Stimulated activated naive CD8-positive, alpha-beta T cell treated with anti-CD3 and anti-CD28 coated beads, Interleukin-15, Interleukin-2, amounts not matched to agents 100 ng/mL and 50 ng/mL, for 24 hours (primary cell): Measurements from ENCODE around the gene TIMM23.
"Not testable (repeated sequence)": the region's sequence is repeated elsewhere in the genome, so short reads cannot be mapped to it uniquely, and the experiment has no call there.

Experiments used
- H3K27ac Mint-ChIP-seq: one replicate; pipeline ENCODE4 v1.8.0; 2021; ENCODE audit warnings: mild to moderate bottlenecking, mixed read lengths
- H3K27me3 Mint-ChIP-seq: one replicate; pipeline ENCODE4 v1.8.0; 2021; ENCODE audit warnings: mixed read lengths
- H3K36me3 Mint-ChIP-seq: one replicate; pipeline ENCODE4 v1.8.0; 2021; ENCODE audit warnings: low read depth, mixed read lengths
- H3K4me1 Mint-ChIP-seq: one replicate; pipeline ENCODE4 v1.8.0; 2021; ENCODE audit warnings: low read depth, mixed read lengths
- H3K4me3 Mint-ChIP-seq: one replicate; pipeline ENCODE4 v1.8.0; 2021; ENCODE audit warnings: mild to moderate bottlenecking, mixed read lengths
- H3K9me3 Mint-ChIP-seq: one replicate; pipeline ENCODE4 v1.8.0; 2021; ENCODE audit warnings: mixed read lengths

Gene TIMM23

DNA sequence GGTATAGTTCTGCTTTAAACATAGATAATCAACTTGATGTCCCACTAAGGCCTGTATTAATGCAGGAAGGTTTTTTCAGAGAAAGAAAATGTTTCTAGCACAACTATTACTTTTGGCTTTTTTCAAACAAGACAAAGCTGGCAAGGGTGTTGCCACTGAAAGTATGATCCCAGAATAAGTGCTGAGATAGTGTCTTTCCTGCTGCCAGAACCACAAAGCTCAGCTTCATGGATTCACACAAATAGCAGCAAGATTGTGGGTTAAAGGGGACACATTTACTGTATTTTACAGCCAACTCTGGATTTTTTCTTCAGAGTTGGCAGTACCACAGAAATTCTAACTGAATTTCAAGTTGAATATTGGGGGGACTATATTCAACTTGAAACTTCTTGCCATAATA lies 53.8 kb downstream of the TIMM23 start:
- peaks cover 87% of the 10 kb centered on the region for H3K4me1 Mint-ChIP-seq
- H3K36me3 Mint-ChIP-seq: peaks cover 24% of the 10 kb centered on the region
- H3K9me3 Mint-ChIP-seq: no peaks in the 10 kb centered on the region
- H3K27ac Mint-ChIP-seq: no peak overlapping the region
- no peak overlapping the region for H3K4me3 Mint-ChIP-seq
- H3K27me3 Mint-ChIP-seq: no peaks in the 10 kb centered on the region

DNA sequence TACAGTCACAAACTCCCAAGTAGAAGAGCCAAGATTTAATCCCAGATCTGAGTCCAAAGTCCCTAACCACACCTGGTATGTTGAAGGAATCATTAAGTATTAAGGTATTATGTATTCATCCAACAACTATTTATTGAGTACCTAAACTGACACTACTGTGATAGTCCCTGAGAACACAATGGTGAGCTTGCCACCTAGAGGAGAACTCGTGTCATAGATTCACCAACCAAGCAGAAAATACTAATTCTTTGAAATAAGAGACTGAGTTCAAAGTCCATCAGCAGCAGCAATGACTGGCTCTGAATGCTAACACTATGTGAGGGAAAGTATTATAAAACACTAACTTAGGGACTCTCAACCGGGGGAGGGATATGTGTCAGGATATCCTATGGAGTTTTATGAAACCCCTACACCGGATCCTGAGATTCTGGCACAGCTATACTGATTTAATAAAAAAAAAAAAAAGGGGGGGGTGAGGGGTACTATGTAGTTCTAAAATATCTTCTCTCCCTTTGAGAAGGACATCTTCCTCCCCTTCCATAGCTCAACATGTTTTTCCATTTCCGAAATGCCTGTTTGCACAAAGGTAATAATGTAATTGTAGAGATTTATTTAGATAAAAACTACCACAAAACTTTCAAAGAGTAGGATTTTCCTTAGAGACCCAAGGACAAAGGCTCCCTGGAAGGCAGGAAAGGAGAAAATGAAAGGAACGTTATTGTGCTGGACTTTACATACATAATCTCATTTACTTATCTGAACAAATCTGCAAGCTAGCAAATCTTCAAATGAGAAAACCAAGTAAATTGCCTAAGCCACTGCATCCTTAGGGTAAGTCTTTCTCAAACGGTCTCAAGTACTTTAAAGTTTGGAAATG lies 56.5 kb downstream of the TIMM23 start:
- H3K36me3 Mint-ChIP-seq: peaks cover 18% of the 10 kb centered on the region
- peaks cover 66% of the 10 kb centered on the region for H3K4me1 Mint-ChIP-seq
- peak overlapping the region; percentile 96 for H3K4me3 Mint-ChIP-seq
- H3K27ac Mint-ChIP-seq: peak overlapping the region; percentile 92
- no peaks in the 10 kb centered on the region for H3K27me3 Mint-ChIP-seq
- no peaks in the 10 kb centered on the region for H3K9me3 Mint-ChIP-seq

GRCh38 chr10:46029461-46030030 lies 57.3 kb downstream of the TIMM23 start:
- Mint-ChIP-seq H3K36me3 (peaks cover 18% of the 10 kb centered on the region), H3K4me3 (peak overlapping the region; percentile 96), H3K27me3 (no peaks in the 10 kb centered on the region), H3K4me1 (peaks cover 59% of the 10 kb centered on the region), H3K9me3 (no peaks in the 10 kb centered on the region), H3K27ac (peak overlapping the region; percentile 92)

- peaks cover 17% of the 10 kb centered on the region for H3K36me3 Mint-ChIP-seq
- H3K27me3 Mint-ChIP-seq: no peaks in the 10 kb centered on the region
Measured at GRCh38 chr10:46030091-46030937, 58.0 kb downstream of the TIMM23 start, which contains the start of gene NCOA4. TSS of gene NCOA4 (minus strand) at chr10:46030623. CDS start at chr10:46016680, 13,943 bp downstream.

DNA sequence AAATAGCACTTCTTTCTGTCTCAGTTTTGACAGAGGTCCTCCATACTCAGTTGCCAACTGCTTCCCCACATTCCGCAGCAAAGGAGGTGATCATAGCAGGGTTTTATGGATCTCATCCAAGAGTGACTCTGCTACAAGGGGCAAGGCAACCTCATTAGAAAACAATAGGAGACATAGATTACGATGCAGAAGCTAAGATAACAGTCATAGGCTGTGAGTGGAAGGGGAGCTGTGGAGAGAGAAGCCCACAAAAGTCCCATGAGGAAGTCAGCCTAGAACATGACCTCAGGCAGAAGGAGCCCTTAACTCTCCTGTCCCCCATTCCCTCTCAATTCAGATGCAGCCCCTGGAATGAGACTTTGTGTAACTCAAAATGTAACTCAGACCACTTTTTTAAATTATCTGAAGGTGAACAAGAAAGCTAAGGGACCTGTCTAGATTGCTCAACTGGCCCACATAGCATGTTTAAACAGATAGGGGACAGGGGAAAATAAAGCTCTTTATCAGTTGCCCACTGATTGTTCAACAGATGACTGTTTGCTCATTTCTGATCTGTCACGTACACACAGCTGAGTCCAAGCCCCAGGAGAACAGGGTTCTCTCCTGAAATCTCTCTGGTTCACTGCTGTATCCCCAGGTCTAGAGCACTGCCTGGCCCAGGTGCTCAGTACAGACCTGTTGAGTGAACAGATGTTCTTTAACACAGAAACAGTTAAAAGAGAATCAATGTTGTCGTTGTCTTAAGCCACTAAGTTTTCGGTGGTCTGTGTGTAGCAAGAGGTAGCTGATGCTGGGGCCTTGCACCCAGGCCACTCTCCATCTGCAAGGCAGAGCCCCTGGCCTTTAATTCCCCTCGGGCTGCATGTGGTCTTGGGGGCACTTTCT lies 59.6 kb downstream of the TIMM23 start:
- peak overlapping the region; percentile 26 for H3K4me3 Mint-ChIP-seq
- no peaks in the 10 kb centered on the region for H3K27me3 Mint-ChIP-seq
- no peaks in the 10 kb centered on the region for H3K9me3 Mint-ChIP-seq
- peaks cover 9% of the 10 kb centered on the region for H3K36me3 Mint-ChIP-seq
- H3K27ac Mint-ChIP-seq: no peak overlapping the region
- peaks cover 36% of the 10 kb centered on the region for H3K4me1 Mint-ChIP-seq

More at GRCh38 chr10:46030091-46030937, 58.0 kb downstream of the TIMM23 start, which contains the start of gene NCOA4:
- Mint-ChIP-seq H3K4me3 (peak within 1 kb of the TSS; percentile 96), H3K9me3 (no peaks in the 10 kb centered on the region), H3K4me1 (peaks cover 51% of the 10 kb centered on the region), H3K27ac (peak within 1 kb of the TSS; percentile 92)

GRCh38 chr10:46033602-46034011 lies 61.3 kb downstream of the TIMM23 start:
- H3K4me3 Mint-ChIP-seq: no peak overlapping the region
- no peaks in the 10 kb centered on the region for H3K36me3 Mint-ChIP-seq

GRCh38 chr10:46035923-46036849 lies 63.9 kb downstream of the TIMM23 start:
- Mint-ChIP-seq H3K36me3 (no peaks in the 10 kb centered on the region), H3K27ac (no peak overlapping the region), H3K4me3 (no peak overlapping the region), H3K4me1 (peaks cover 4% of the 10 kb centered on the region), H3K9me3 (no peaks in the 10 kb centered on the region), H3K27me3 (no peaks in the 10 kb centered on the region)

More at GRCh38 chr10:46033602-46034011, 61.3 kb downstream of the TIMM23 start:
- Mint-ChIP-seq H3K27me3 (no peaks in the 10 kb centered on the region), H3K27ac (no peak overlapping the region), H3K4me1 (peaks cover 20% of the 10 kb centered on the region), H3K9me3 (no peaks in the 10 kb centered on the region)

DNA sequence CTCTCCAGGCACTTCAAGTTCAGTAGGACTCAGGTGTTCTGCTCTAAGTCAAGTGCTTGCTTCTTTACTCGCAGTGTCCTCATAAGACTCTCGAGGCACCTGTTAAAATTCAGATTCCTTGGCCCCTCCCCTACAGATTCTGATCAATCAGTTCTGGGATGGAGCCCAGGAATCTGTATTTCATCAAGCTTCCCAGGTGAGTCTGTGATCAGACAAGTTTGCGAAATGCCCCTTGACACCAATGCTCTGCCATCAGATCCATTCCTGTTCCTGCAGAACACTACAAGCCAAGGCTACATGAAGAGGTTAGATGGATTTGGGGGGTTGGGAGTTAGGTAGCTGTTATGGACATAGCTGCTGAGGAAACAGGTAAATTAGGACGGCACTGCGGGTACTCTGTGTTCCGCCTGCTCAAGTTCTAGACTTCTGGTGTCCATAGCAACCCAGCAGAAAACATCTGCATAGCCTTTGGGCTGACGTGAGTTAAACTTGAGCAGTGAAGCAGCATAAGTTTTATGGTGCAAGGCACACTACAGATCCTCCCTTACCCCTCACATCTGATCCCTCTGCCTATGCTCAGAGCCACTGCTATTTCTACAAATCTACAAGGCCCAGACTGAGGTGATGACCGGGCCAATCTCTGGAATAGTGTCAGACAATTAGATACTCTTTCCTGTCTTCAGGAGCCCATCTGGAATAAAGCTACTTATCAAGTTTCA lies 65.0 kb downstream of the TIMM23 start:
- Mint-ChIP-seq H3K27ac (no peak overlapping the region), H3K4me1 (no peaks in the 10 kb centered on the region), H3K9me3 (no peaks in the 10 kb centered on the region), H3K4me3 (no peak overlapping the region), H3K36me3 (no peaks in the 10 kb centered on the region), H3K27me3 (no peaks in the 10 kb centered on the region)

DNA sequence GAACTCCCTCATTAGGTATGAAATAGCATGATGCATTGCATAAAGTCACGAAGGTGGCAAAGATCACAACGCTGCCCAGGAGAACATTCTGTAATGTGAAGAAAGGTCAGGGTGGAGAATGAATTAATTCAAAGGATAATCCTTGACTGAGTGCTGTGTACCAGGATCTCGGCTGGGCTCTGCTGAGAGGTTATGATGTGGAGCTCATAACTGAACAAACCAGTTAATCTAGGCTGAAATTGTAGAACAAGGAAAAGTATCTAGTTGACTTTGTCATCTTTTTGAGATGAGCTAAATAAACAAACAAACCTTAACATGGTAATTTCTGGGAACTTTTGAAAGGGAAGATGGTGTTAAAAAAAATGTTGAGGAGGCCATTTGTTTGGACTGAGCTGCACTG lies 67.7 kb downstream of the TIMM23 start:
- no peak overlapping the region for H3K4me3 Mint-ChIP-seq
- H3K27me3 Mint-ChIP-seq: no peaks in the 10 kb centered on the region
- H3K36me3 Mint-ChIP-seq: no peaks in the 10 kb centered on the region
- no peaks in the 10 kb centered on the region for H3K4me1 Mint-ChIP-seq
- no peak overlapping the region for H3K27ac Mint-ChIP-seq
- H3K9me3 Mint-ChIP-seq: no peaks in the 10 kb centered on the region

DNA sequence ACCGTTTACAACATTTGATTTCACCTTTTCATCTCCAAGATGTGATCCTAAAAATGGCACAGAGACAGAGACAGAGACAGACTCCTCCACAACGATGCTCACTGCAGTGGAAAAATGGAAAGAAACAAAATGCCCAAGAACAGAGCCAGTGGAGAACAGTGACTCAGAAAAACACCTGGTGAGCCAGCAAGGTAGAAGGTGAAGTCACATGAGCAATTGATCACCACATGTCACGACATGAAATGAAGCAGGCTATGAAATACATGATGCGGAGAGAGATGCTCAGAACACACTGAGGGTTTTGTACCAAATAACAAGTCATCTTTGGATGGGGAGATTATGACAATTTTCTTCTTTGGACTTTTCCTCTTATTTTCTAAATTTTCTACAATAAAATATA lies 70.2 kb downstream of the TIMM23 start:
- H3K27me3 Mint-ChIP-seq: no peaks in the 10 kb centered on the region
- H3K9me3 Mint-ChIP-seq: no peaks in the 10 kb centered on the region
- H3K4me3 Mint-ChIP-seq: no peak overlapping the region
- no peaks in the 10 kb centered on the region for H3K36me3 Mint-ChIP-seq
- H3K27ac Mint-ChIP-seq: no peak overlapping the region
- no peaks in the 10 kb centered on the region for H3K4me1 Mint-ChIP-seq

DNA sequence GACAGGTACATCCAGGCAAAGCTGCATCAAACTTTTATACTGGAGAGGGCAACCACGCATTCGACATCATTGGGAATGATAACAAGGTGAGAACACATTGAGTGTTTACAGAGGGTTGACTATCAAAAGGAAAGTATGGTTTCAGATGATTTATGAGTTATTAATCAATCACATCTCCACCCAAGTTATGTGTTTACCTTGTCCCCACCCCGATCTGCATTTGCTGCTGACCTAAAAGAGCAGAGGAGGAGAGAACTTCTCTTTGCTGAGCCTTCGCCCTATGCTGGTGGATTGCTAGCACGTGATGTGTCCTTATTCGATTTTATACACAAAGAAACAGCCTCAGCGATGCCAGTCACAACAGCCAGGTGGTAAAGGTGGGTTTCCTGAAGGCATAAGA lies 74.0 kb downstream of the TIMM23 start, which contains the start of gene MSMB:
MSMB (minus strand) TSS at position 9 of the 400 bp plus-strand sequence. CDS start 32 bp downstream, outside the sequence.
- Mint-ChIP-seq H3K27ac (no peak within 1 kb of the TSS), H3K27me3 (no peaks in the 10 kb centered on the region), H3K9me3 (no peaks in the 10 kb centered on the region), H3K36me3 (no peaks in the 10 kb centered on the region), H3K4me1 (no peaks in the 10 kb centered on the region), H3K4me3 (no peak within 1 kb of the TSS)

DNA sequence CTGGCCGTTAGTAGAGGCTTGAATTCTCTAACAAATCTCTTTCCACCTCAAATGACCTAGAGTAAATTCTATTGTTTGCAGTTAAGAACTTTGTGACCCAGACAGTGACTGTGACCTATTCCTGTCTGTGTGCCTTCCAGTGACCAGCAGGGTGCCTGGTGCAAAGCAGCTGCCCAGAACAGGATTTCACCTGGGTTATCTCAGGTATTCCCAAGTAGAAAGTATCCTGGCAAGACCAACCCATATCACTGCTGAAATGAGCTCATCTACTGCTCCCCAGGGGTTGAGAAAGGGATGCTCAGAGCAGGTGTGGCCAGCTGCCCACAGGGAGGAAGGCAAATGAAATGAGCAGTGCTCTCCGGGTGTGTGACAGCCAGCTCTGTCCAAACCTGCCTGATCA lies 75.9 kb downstream of the TIMM23 start:
- no peak overlapping the region for H3K27ac Mint-ChIP-seq
- H3K4me1 Mint-ChIP-seq: no peaks in the 10 kb centered on the region
- no peaks in the 10 kb centered on the region for H3K36me3 Mint-ChIP-seq
- H3K27me3 Mint-ChIP-seq: no peaks in the 10 kb centered on the region
- no peak overlapping the region for H3K4me3 Mint-ChIP-seq
- no peaks in the 10 kb centered on the region for H3K9me3 Mint-ChIP-seq

DNA sequence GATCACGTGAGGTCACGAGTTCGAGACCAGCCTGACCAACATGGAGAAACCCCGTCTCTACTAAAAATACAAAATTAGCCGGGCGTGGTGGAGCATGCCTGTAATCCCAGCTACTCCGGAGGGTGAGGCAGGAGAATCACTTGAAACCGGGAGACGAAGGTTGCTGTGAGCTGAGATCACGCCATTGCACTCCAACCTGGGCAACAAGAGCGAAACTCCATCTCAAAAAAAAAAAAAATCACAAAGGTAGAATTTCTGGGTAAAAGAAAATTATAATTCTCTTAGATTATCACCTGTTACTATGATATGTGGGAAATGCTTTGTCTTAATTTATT lies 77.2 kb downstream of the TIMM23 start:
- not testable (repeated sequence) for H3K27ac Mint-ChIP-seq, H3K36me3 Mint-ChIP-seq, H3K4me3 Mint-ChIP-seq, H3K4me1 Mint-ChIP-seq, H3K9me3 Mint-ChIP-seq, H3K27me3 Mint-ChIP-seq
